NCI-H82 (cell line): ENCODE measurements around the gene PRKD1.
A peak's percentile ranks its signal among the peaks of the same experiment; 100 is the strongest.

Experiments
- DNase-seq: peaks from one replicate; lab custom pipeline; 2025; lab: John Stamatoyannopoulos, UW

Gene PRKD1

GRCh38 chr14:29927376-29928116 is at the start of gene PRKD1:
Gene PRKD1, minus strand, starts transcription at chr14:29927847.
- DNase-seq: peak; percentile 77

- no peak for DNase-seq
Observed at GRCh38 chr14:29971101-29971500, 43.5 kb upstream of the PRKD1 start.

- no peak for DNase-seq
Observed at GRCh38 chr14:29955087-29955486, 27.4 kb upstream of the PRKD1 start.

- no peak for DNase-seq
Observed at GRCh38 chr14:29953501-29953900, 25.9 kb upstream of the PRKD1 start.

GRCh38 chr14:29944091-29944490 is 16.4 kb upstream of the PRKD1 start:
- DNase-seq: no peak

- no peak for DNase-seq
Observed at GRCh38 chr14:29941401-29941800, 13.8 kb upstream of the PRKD1 start.

- DNase-seq: no peak
Observed at GRCh38 chr14:29940482-29940881, 12.8 kb upstream of the PRKD1 start.

- DNase-seq: no peak
Observed at GRCh38 chr14:29937116-29937515, 9.5 kb upstream of the PRKD1 start.

GRCh38 chr14:29930283-29930682 is 2.6 kb upstream of the PRKD1 start:
- DNase-seq: no peak

- no peak for DNase-seq
Observed at GRCh38 chr14:29928117-29928640, 532 bp upstream of the PRKD1 start.

- peak; percentile 55 for DNase-seq
Observed at GRCh38 chr14:29926701-29927375, 809 bp downstream of the PRKD1 start.

GRCh38 chr14:29926228-29926627 is 1.4 kb downstream of the PRKD1 start:
- DNase-seq: peak; percentile 19

GRCh38 chr14:29925736-29926135 is 1.9 kb downstream of the PRKD1 start:
- no peak for DNase-seq

GRCh38 chr14:29925101-29925722 is 2.4 kb downstream of the PRKD1 start:
- DNase-seq: no peak

GRCh38 chr14:29919845-29920244 is 7.8 kb downstream of the PRKD1 start:
- no peak for DNase-seq

- no peak for DNase-seq
Observed at GRCh38 chr14:29918981-29919380, 8.7 kb downstream of the PRKD1 start.

GRCh38 chr14:29913566-29913965 is 14.1 kb downstream of the PRKD1 start:
- no peak for DNase-seq

GRCh38 chr14:29911810-29912209 is 15.8 kb downstream of the PRKD1 start:
- no peak for DNase-seq

- no peak for DNase-seq
Observed at GRCh38 chr14:29908652-29909577, 18.7 kb downstream of the PRKD1 start.

GRCh38 chr14:29906256-29906870 is 21.3 kb downstream of the PRKD1 start:
- DNase-seq: no peak

- DNase-seq: no peak
Observed at GRCh38 chr14:29905543-29905942, 22.1 kb downstream of the PRKD1 start.
